Camera-type eye (tissue), 1 donor: ENCODE data around the gene RAMP3. TPM values are rescaled to one million over a fixed set of nuclear protein-coding genes. Genes with fewer than 3 reads are reported as not detected.

Experiments
- total RNA-seq: library from RNA; depleted of rRNA; stranded (reverse); fragments of >200 nt; gene quantifications from one replicate; pipeline ENCODE4 v1.2.3, GENCODE V29; 2014

RAMP3 gene, protein sequence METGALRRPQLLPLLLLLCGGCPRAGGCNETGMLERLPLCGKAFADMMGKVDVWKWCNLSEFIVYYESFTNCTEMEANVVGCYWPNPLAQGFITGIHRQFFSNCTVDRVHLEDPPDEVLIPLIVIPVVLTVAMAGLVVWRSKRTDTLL
- 18.1 TPM for total RNA-seq

GRCh38 chr7:45157653-45158401, at the start of gene RAMP3:
RAMP3 (plus strand) TSS chr7:45157791; CDS start chr7:45157829, 38 bp downstream.

DNA sequence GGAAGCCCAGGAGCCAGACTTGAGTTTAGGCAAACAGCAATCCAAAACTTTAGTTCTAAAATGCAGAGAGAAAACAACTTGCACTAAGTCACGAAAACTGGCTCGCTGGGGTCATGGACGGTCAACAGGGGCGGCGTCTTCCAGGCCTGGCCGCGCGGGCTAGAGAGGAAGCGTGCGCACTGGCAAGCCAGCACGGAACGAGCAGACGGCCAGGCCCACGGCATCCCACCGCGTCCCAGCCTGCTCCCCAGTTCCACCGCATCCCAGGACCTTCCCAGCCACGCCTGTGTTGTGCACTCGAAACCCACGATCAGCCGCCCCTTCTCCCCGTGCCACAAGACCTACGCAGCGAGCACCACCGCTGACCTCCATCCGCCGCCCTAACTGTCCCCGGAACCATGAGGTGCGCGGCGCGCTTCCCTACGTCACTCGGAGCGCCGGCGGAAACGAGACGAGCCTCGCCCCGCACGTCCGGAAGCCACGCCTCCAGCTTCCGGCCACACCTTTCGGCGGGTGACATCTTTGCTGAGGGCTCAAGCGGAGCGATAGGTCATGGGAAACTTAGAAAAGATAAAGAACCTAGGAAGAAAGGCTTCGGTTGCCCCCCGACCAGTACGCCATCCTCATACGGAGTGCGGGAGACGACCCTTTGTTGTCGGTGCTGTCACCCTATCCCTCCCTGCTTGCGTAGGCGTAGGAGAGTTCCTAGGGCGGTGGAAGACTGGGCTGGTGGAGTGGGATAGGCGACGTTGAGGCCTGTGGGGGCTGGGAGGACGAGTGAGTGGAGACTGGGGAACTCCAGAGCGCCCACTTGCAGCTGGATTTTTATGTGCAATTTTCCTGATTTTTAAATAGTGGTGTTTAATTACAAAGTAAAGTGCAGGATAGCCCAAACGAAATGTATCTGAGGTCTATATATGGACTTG, 46.0 kb upstream of the RAMP3 start, which contains the start of gene TBRG4:
Gene TBRG4, minus strand, starts transcription at position 400 of the 926 bp plus-strand sequence. CDS start 2,460 bp downstream, outside the sequence.

Other genes with a start within 250 kb of the RAMP3 start
- 1.0 TPM for gene MYO1G, start 178.8 kb upstream of the RAMP3 start, total RNA-seq
- gene CCM2, start 157.6 kb upstream of the RAMP3 start, total RNA-seq: 30.6 TPM
- gene NACAD, start 68.8 kb upstream of the RAMP3 start, total RNA-seq: 8.9 TPM
- gene TBRG4, start 46.1 kb upstream of the RAMP3 start, total RNA-seq: 47.3 TPM